ENCODE results near the gene TMA16.

DNA sequence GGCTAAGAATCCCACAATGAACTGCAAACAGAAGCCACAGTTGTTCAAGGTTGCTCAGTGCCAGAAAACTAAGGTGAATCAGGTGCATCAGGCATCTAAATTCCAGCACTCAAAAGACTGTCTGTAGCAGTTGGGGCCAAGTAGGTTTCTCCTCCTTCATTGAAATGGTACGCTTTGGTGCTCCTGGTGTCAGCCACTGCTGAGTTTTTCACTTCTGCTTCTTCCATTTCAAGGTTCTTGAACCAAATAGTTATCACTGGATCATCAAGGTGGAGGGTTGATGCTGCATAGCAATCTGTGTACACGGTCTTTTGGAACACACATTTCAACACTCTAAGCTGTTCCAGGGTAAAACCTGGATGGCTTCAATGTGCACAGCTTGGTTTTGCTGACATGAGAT, 74.4 kb downstream of the TMA16 start:
- no peak for TF ChIP-seq EP300 (IDR thresholded peaks at IDR 0.05)
- TF ChIP-seq, protein P1, sequence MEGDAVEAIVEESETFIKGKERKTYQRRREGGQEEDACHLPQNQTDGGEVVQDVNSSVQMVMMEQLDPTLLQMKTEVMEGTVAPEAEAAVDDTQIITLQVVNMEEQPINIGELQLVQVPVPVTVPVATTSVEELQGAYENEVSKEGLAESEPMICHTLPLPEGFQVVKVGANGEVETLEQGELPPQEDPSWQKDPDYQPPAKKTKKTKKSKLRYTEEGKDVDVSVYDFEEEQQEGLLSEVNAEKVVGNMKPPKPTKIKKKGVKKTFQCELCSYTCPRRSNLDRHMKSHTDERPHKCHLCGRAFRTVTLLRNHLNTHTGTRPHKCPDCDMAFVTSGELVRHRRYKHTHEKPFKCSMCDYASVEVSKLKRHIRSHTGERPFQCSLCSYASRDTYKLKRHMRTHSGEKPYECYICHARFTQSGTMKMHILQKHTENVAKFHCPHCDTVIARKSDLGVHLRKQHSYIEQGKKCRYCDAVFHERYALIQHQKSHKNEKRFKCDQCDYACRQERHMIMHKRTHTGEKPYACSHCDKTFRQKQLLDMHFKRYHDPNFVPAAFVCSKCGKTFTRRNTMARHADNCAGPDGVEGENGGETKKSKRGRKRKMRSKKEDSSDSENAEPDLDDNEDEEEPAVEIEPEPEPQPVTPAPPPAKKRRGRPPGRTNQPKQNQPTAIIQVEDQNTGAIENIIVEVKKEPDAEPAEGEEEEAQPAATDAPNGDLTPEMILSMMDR (IDR thresholded peaks at IDR 0.05): no peak
- TF ChIP-seq POLR2AphosphoS5 (IDR thresholded peaks at IDR 0.05): no peak
